CD4-positive, alpha-beta T cell treated with Interleukin-15 for 1 hour (primary cell): ENCODE results near the gene GRAP2.

Source experiments
- DNase-seq: peaks from one replicate; pipeline ENCODE4 v3.0.0-alpha.2; 2020

Gene GRAP2

DNA sequence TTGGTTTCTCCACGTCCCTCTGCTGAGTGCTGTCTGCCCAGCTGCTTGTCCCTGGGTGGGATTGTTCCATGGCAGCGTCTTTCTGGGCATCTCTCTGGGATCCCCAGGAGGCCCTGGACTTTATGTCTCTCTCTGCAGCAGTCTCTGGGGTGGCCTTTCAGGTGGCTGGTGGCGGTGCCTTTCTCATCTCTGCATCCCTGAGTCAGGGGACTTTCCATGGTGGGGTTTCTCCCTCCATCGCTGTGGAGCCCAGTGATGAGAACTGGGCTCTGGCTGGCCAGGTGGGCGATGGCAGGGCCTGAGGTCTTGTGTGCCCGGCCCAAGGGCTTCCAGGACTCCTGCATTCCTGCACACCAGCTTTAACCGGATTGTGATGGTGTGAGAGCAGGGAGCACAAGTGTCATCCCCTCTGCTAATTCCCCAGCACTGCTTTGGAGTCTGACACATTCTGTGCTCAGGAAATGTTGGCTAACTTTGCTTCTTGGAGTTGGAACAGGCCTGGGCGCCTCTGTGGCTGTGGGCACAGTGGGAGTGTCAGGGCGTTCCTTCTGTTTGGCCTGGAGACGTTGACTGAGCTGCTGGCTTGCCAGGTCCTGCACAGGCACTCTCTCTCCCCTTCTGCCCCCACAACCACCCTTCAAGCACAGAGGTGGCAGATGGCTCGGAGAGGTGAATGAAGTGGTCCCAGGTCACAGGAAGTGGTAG is 121.8 kb downstream of the GRAP2 start:
- DNase-seq, result no peak
